MCF 10A (cell line): ENCODE data around the gene NSUN6. TPM values are rescaled to one million over a fixed set of nuclear protein-coding genes. Genes with fewer than 3 reads are reported as not detected.
"Not testable (repeated sequence)": the region's sequence is repeated elsewhere in the genome, so short reads cannot be mapped to it uniquely, and the experiment has no call there.

Experiments used
- BruUV-seq: library from RNA; stranded (reverse); fragments of 400-500 nt; replicated peaks from 2 replicates; lab custom pipeline; 2021; lab: Mats Ljungman, UMichigan
- CTCF ChIA-PET: fragments of 300-600 bp; sonication (Branson Sonifier 250); formaldehyde crosslinking; extraction: SDS; loops from one replicate; lab custom pipeline; 2021; ENCODE audit warnings: antibody characterized with exemption, inconsistent platforms; lab: Yijun Ruan, JAX
- POLR2A ChIA-PET: fragments of 300-600, 350-650 bp; sonication (Branson Sonifier 250); formaldehyde crosslinking; extraction: SDS; loops from one replicate; lab custom pipeline; 2020; ENCODE audit warnings: antibody characterized with exemption, inconsistent platforms; lab: Yijun Ruan, JAX
- DNase-seq: peaks from one replicate; pipeline ENCODE4 v3.0.0-alpha.2; 2018; ENCODE audit not compliant: unreplicated experiment
- H3K27ac Mint-ChIP-seq: one replicate; pipeline ENCODE4 v1.8.0; 2022; ENCODE audit warnings: mild to moderate bottlenecking, low read depth, mixed read lengths; ENCODE audit not compliant: unreplicated experiment
- H3K27me3 Mint-ChIP-seq: one replicate; pipeline ENCODE4 v1.8.0; 2022; ENCODE audit warnings: mixed read lengths; ENCODE audit not compliant: insufficient read depth, unreplicated experiment
- H3K36me3 Mint-ChIP-seq: one replicate; pipeline ENCODE4 v1.8.0; 2022; ENCODE audit warnings: mild to moderate bottlenecking, moderate library complexity, mixed read lengths; ENCODE audit not compliant: insufficient read depth, unreplicated experiment
- H3K4me1 Mint-ChIP-seq: one replicate; pipeline ENCODE4 v1.8.0; 2022; ENCODE audit warnings: mixed read lengths; ENCODE audit not compliant: insufficient read depth, unreplicated experiment
- H3K4me3 Mint-ChIP-seq: one replicate; pipeline ENCODE4 v1.8.0; 2022; ENCODE audit warnings: mild to moderate bottlenecking, moderate library complexity, mixed read lengths; ENCODE audit not compliant: unreplicated experiment
- H3K9me3 Mint-ChIP-seq: one replicate; pipeline ENCODE4 v1.8.0; 2022; ENCODE audit warnings: mixed read lengths; ENCODE audit not compliant: unreplicated experiment
- intact Hi-C: fragments of 100-400 bp; cut with micrococcal nuclease; formaldehyde crosslinking; loops from 2 replicates; pipeline ENCODE4 v1.14.1; 2022
- total RNA-seq: library from RNA; stranded (reverse); gene quantifications from 2 replicates; pipeline ENCODE4 v1.2.3, GENCODE V29; 2022
- TF ChIP-seq, protein P1 (sequence below): fragments of 200-600 bp; IDR thresholded peaks from one replicate; pipeline ENCODE4 v1.8.0; 2022; ENCODE audit warnings: antibody characterized with exemption, mild to moderate bottlenecking; ENCODE audit not compliant: unreplicated experiment

NSUN6 gene
- total RNA-seq, 1 experiment from 2014 or later = 16.2 TPM

GRCh38 chr10:18649364-18649959 is 1.9 kb downstream of the NSUN6 start:
- no peak for DNase-seq
- no peaks in the 10 kb centered on the region for H3K27me3 Mint-ChIP-seq
- intact Hi-C loops = no loop called here
- no peak overlapping the region for H3K27ac Mint-ChIP-seq
- H3K36me3 Mint-ChIP-seq = peaks cover 19% of the 10 kb centered on the region
- CTCF ChIA-PET = interaction anchor here (0.6 to 0.9 kb wide), 2 partner anchors 10 to 913 kb away, joined by 3 to 5 read pairs; partner anchors contain the start of gene ARL5B
- peak overlapping the region; percentile 94 for H3K4me3 Mint-ChIP-seq
- peaks cover 9% of the 10 kb centered on the region for H3K4me1 Mint-ChIP-seq
- POLR2A ChIA-PET = interaction anchor here (0.7 to 3.4 kb wide), 5 partner anchors 9 to 21 kb away, joined by 6 to 25 read pairs (median 24); partner anchors contain the start of gene ARL5B
- BruUV-seq = no TSS peak
- H3K9me3 Mint-ChIP-seq = no peaks in the 10 kb centered on the region
- TF ChIP-seq, protein P1, sequence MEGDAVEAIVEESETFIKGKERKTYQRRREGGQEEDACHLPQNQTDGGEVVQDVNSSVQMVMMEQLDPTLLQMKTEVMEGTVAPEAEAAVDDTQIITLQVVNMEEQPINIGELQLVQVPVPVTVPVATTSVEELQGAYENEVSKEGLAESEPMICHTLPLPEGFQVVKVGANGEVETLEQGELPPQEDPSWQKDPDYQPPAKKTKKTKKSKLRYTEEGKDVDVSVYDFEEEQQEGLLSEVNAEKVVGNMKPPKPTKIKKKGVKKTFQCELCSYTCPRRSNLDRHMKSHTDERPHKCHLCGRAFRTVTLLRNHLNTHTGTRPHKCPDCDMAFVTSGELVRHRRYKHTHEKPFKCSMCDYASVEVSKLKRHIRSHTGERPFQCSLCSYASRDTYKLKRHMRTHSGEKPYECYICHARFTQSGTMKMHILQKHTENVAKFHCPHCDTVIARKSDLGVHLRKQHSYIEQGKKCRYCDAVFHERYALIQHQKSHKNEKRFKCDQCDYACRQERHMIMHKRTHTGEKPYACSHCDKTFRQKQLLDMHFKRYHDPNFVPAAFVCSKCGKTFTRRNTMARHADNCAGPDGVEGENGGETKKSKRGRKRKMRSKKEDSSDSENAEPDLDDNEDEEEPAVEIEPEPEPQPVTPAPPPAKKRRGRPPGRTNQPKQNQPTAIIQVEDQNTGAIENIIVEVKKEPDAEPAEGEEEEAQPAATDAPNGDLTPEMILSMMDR = no peak

DNA sequence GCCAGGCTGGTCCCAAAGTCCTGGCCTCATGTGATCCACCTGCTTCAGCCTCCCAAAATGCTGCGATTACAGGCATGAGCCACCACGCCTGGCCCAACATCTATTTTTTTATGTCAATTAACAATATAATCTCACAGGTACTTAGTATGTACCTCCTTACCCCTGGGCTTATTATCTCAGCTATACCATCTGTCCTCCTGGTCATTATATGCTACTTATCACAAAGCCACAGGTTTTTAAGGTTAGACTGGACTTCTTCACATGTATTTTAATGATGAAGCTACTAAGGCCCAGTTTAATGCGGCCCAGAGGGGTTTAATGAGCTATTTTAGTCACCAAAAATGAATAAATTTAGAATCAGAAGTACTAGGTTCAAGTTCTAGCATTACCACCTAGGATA is 3.4 kb downstream of the NSUN6 start:
- no peak overlapping the region for H3K27ac Mint-ChIP-seq
- POLR2A ChIA-PET = interaction anchor here (0.6 to 2.3 kb wide), 4 partner anchors 11 to 20 kb away, joined by 3 to 24 read pairs (median 6); partner anchors contain the start of gene ARL5B
- intact Hi-C loops = no loop called here
- H3K36me3 Mint-ChIP-seq = peaks cover 28% of the 10 kb centered on the region
- CTCF ChIA-PET = interaction anchor here (0.7 kb wide), 1 partner anchor 19 kb away, joined by 3 read pairs; no protein-coding TSS in a partner anchor
- H3K9me3 Mint-ChIP-seq = no peaks in the 10 kb centered on the region
- H3K4me3 Mint-ChIP-seq = no peak overlapping the region
- H3K27me3 Mint-ChIP-seq = no peaks in the 10 kb centered on the region
- DNase-seq = no peak
- no TSS peak for BruUV-seq
- TF ChIP-seq, protein P1 = no peak
- peaks cover 9% of the 10 kb centered on the region for H3K4me1 Mint-ChIP-seq

DNA sequence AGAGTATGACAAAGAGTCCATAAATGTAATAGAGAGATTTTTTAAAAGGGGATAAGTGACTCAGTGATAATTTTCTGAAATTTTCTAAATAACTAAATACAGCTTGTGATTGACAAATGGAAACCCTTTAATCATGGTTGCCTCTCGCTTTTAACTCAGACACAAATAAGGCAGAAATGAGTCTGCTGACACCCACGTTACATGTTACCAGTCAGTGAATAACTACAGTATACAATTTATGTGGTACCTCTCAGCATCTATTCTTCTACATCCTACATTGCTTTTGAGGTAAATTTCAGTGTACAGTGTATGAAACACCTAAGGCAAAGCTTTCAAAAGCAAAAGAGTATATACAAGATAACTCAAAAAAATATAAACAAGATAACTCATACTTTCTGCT is 4.2 kb downstream of the NSUN6 start:
- no TSS peak for BruUV-seq
- peaks cover 9% of the 10 kb centered on the region for H3K4me1 Mint-ChIP-seq
- intact Hi-C loops = no loop called here
- no peaks in the 10 kb centered on the region for H3K27me3 Mint-ChIP-seq
- no peaks in the 10 kb centered on the region for H3K9me3 Mint-ChIP-seq
- POLR2A ChIA-PET = interaction anchor here (1.1 to 1.2 kb wide), 2 partner anchors 12 to 20 kb away, joined by 5 read pairs; partner anchors contain the start of gene ARL5B
- H3K4me3 Mint-ChIP-seq = no peak overlapping the region
- H3K36me3 Mint-ChIP-seq = peaks cover 33% of the 10 kb centered on the region
- no peak overlapping the region for H3K27ac Mint-ChIP-seq
- CTCF ChIA-PET = interaction anchor here (0.6 kb wide), 2 partner anchors 11 to 1275 kb away, joined by 3 read pairs; no protein-coding TSS in a partner anchor
- DNase-seq = no peak
- TF ChIP-seq, protein P1 = no peak

- POLR2A ChIA-PET = interaction anchor here (5.8 kb wide), 1 partner anchor 10 kb away, joined by 24 read pairs; the partner anchor contains the start of gene NSUN6
- intact Hi-C loops, H3K4me1 Mint-ChIP-seq, CTCF ChIA-PET, BruUV-seq, H3K27me3 Mint-ChIP-seq, H3K9me3 Mint-ChIP-seq, DNase-seq, H3K27ac Mint-ChIP-seq, H3K4me3 Mint-ChIP-seq: not testable (repeated sequence)
- H3K36me3 Mint-ChIP-seq = peaks cover 48% of the 10 kb centered on the region
These were observed 11.7 kb downstream of the NSUN6 start for GRCh38 chr10:18639719-18640118.

DNA sequence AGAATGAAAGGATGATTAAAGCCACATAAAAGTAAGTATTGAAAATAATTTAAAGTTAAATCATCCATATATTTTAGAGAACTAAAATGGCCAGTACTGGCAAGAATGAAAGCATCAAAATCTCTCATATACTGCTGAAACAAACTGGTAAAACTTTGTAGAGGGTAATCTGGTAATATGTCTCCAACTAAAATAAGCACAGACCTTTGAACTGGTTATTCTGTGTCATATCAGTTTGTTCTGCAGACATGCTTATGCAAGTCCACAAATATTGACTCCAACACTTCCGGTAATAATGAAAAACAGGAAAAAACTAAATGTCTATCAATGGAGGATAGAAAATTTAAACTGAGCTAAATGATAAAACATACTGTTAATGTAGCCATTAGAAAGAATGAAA is 14.0 kb downstream of the NSUN6 start:
- CTCF ChIA-PET = interaction anchor here (0.6 to 0.7 kb wide), 2 partner anchors 389 to 398 kb away, joined by 3 read pairs; no protein-coding TSS in a partner anchor
- BruUV-seq, DNase-seq, H3K4me1 Mint-ChIP-seq, H3K27ac Mint-ChIP-seq, H3K4me3 Mint-ChIP-seq, H3K9me3 Mint-ChIP-seq, intact Hi-C loops, H3K27me3 Mint-ChIP-seq: not testable (repeated sequence)
- POLR2A ChIA-PET = interaction anchor here (5.8 kb wide), 1 partner anchor 13 kb away, joined by 24 read pairs; the partner anchor contains the start of gene NSUN6
- peaks cover 40% of the 10 kb centered on the region for H3K36me3 Mint-ChIP-seq
